Kidney (tissue), 14 donors: ENCODE results near the gene MYBPHL. TPM values are rescaled to one million over a fixed set of nuclear protein-coding genes. Genes with fewer than 3 reads are reported as not detected.

Experiments used
- DNase-seq, 5 donors: peaks; one replicate each; pipeline ENCODE4 v3.0.0-alpha.2; 2013 to 2020
- FAIRE-seq: peaks from 2 replicates; lab custom pipeline; 2012; peaks lifted over from hg19 to GRCh38; lab: Jason Lieb, UNC
- H3K27ac ChIP-seq, 2 donors: one replicate each; pipeline ENCODE4 v1.7.0; 2013; ENCODE audit warnings: low read depth in 2 of 2, low read length in 2 of 2, inconsistent platforms in 1 of 2
- H3K27me3 ChIP-seq: one replicate; pipeline ENCODE4 v1.7.1; 2013; ENCODE audit warnings: low read length, inconsistent platforms; ENCODE audit not compliant: control insufficient read depth, insufficient read depth
- H3K36me3 ChIP-seq, 3 donors: one replicate each; pipeline versions ENCODE4 v1.7.0 to v1.7.1; 2013; ENCODE audit warnings: low read length in 3 of 3, control low read depth in 1 of 3, inconsistent platforms in 1 of 3; ENCODE audit not compliant: insufficient read depth in 3 of 3, control insufficient read depth in 2 of 3
- H3K4me1 ChIP-seq, 3 donors: one replicate each; pipeline versions ENCODE4 v1.7.0 to v1.7.1; 2013; ENCODE audit warnings: low read length in 3 of 3, inconsistent platforms in 1 of 3, low read depth in 1 of 3; ENCODE audit not compliant: control insufficient read depth in 2 of 3, insufficient read depth in 2 of 3
- H3K4me3 ChIP-seq, 3 donors: one replicate each; pipeline versions ENCODE4 v1.7.0 to v1.8.1; 2013; ENCODE audit warnings: low read length in 3 of 3, control low read depth in 1 of 3, inconsistent platforms in 1 of 3
- H3K9ac ChIP-seq, 3 donors: one replicate each; pipeline versions ENCODE4 v1.7.0 to v1.7.1; 2013; ENCODE audit warnings: low read length in 3 of 3, control low read depth in 1 of 3, inconsistent platforms in 1 of 3
- H3K9me3 ChIP-seq, 3 donors: one replicate each; pipeline versions ENCODE4 v1.7.0 to v1.7.1; 2013; ENCODE audit warnings: low read length in 3 of 3, control low read depth in 1 of 3, inconsistent platforms in 1 of 3; ENCODE audit not compliant: control insufficient read depth in 2 of 3, insufficient read depth in 1 of 3
- intact Hi-C: fragments of 100-400 bp; cut with DNase I; formaldehyde crosslinking; loops from one replicate; pipeline ENCODE4 v1.11.1; 2022
- polyA plus RNA-seq: library from polyadenylated mRNA; stranded (reverse); fragments of 350-450 nt; fragmentation: Illumina TruSeq; extraction: RNeasy Lipid Tissue Mini Kit (QIAGEN cat#74804); gene quantifications from one replicate; pipeline ENCODE4 v1.2.3, GENCODE V29; 2014; ENCODE audit warnings: low read depth, low replicate concordance; ENCODE audit not compliant: insufficient read depth
- total RNA-seq: library from RNA; stranded (reverse); fragmentation: NEBNext Ultra II Directional; extraction: Animal tissue kit (Norgen Biotek cat#: 25700); gene quantifications from one replicate; pipeline ENCODE4 v1.2.1, GENCODE V29; 2021
- TF ChIP-seq, protein P1 (sequence below): IDR thresholded peaks from 3 replicates; pipeline ENCODE4 v1.5.1; 2012; ENCODE audit warnings: mild to moderate bottlenecking, moderate library complexity, borderline replicate concordance; ENCODE audit not compliant: insufficient read depth; ENCODE audit errors: extremely low read depth
- donor health status: control.
- donor health status: control.
- donor health status: control.
- donor health status: control.
- donor health status: control.
- donor health status: DM: yes; HTN: yes; CAD: no.
- donor health status: Normal renal cell carcinoma (clear cell type).

The MYBPHL gene
- total and polyA plus RNA-seq, 2 donors from 2014 or later, result 0.19 TPM; not detected in 1

GRCh38 chr1:109258481-109259466 lies 48.0 kb downstream of the MYBPHL start:
- Histone ChIP-seq H3K9me3 (no peaks in the 10 kb centered on the region), H3K4me3 (no peak overlapping the region), H3K27me3 (no peaks in the 10 kb centered on the region), H3K9ac (no peak overlapping the region), H3K36me3 (peaks cover 0 to 2% (median 0%) of the 10 kb centered on the region in 3 donors), H3K27ac (no peak overlapping the region), H3K4me1 (peaks cover 0 to 18% (median 10%) of the 10 kb centered on the region in 3 donors)
- FAIRE-seq (no peak), DNase-seq (peak in 2 of 5 donors; percentile 58 to 80)
- intact Hi-C loops, result no loop called here
- TF ChIP-seq, protein P1, sequence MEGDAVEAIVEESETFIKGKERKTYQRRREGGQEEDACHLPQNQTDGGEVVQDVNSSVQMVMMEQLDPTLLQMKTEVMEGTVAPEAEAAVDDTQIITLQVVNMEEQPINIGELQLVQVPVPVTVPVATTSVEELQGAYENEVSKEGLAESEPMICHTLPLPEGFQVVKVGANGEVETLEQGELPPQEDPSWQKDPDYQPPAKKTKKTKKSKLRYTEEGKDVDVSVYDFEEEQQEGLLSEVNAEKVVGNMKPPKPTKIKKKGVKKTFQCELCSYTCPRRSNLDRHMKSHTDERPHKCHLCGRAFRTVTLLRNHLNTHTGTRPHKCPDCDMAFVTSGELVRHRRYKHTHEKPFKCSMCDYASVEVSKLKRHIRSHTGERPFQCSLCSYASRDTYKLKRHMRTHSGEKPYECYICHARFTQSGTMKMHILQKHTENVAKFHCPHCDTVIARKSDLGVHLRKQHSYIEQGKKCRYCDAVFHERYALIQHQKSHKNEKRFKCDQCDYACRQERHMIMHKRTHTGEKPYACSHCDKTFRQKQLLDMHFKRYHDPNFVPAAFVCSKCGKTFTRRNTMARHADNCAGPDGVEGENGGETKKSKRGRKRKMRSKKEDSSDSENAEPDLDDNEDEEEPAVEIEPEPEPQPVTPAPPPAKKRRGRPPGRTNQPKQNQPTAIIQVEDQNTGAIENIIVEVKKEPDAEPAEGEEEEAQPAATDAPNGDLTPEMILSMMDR, result no peak

DNA sequence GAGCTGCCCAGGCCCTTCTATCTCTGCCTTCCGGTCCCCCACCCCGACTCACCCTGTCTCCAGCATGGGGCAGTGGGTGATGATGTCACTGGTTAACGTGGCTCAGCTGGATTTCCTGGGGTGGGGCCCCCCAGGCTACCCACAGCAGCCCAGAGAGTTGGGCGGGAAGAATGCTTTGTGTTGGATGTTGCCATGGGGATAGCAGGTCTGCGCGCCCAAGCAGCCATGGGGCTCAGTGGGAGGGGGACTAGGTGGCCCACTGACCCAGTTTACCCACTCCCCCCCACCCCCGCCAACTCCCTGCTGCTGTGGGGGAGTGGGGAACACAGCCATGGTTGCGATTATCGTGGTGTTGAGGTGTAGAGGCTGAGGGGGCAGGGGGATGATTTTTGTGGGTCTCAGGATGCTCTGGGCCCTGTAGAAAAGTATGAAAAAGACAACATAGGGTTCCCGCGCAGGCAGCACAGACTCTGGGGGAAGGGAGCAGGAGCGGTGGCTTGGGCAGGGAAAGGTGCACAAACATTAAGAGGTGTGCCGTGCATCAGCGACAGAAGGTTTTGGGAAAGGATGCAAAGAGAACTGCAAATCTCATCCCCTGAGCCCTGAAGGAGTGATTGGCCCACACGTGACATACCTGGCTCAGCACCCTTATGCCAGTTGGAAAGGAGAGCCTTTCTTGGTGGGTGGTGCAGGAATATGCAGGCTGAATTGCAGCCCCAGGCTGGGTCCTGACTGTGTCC lies 49.0 kb downstream of the MYBPHL start:
- intact Hi-C loops, result no loop called here
- Histone ChIP-seq H3K4me3 (no peak overlapping the region), H3K9ac (no peak overlapping the region), H3K27ac (no peak overlapping the region), H3K27me3 (no peaks in the 10 kb centered on the region), H3K9me3 (no peaks in the 10 kb centered on the region), H3K36me3 (peaks cover 0 to 2% (median 0%) of the 10 kb centered on the region in 3 donors), H3K4me1 (peaks cover 0 to 27% (median 17%) of the 10 kb centered on the region in 3 donors)
- peak; percentile 50 to 69 (median 66) for DNase-seq
- TF ChIP-seq, protein P1, result no peak
- FAIRE-seq, result no peak

- Histone ChIP-seq H3K9me3 (no peaks in the 10 kb centered on the region), H3K9ac (no peak overlapping the region), H3K27me3 (no peaks in the 10 kb centered on the region), H3K36me3 (peaks cover 0 to 2% (median 0%) of the 10 kb centered on the region in 3 donors), H3K4me3 (no peak overlapping the region), H3K4me1 (peaks cover 0 to 30% (median 17%) of the 10 kb centered on the region in 3 donors), H3K27ac (no peak overlapping the region)
- FAIRE-seq, result no peak
- peak in 2 of 5 donors; percentile 43 to 45 for DNase-seq
- TF ChIP-seq, protein P1, result no peak
- intact Hi-C loops, result no loop called here
These were observed 49.7 kb downstream of the MYBPHL start for GRCh38 chr1:109256971-109257681.
